ENCODE measurements around the gene ZNF835.

ZNF835 gene

DNA sequence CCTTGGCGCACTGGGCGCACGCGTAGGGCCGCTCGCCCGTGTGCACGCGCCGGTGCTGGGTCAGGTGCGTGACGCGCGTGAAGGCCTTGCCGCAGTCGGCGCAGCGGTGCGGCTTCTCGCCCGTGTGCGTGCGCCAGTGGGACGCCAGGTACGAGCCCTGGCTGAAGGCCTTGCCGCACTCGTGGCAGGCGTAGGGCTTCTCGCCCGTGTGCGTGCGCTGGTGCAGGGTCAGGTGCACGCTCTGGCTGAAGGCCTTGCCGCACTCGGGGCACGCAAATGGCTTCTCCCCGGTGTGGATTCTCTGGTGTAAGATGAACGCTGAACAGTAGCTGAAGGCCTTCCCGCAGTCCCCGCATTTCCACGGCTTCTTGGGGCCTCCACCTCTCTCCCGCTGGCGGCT lies 7.0 kb downstream of the ZNF835 start:
- H3K27ac ChIP-seq, result no peak overlapping the region
- no peak for DNase-seq (ENCODE audit: low read depth, low spot score)

DNA sequence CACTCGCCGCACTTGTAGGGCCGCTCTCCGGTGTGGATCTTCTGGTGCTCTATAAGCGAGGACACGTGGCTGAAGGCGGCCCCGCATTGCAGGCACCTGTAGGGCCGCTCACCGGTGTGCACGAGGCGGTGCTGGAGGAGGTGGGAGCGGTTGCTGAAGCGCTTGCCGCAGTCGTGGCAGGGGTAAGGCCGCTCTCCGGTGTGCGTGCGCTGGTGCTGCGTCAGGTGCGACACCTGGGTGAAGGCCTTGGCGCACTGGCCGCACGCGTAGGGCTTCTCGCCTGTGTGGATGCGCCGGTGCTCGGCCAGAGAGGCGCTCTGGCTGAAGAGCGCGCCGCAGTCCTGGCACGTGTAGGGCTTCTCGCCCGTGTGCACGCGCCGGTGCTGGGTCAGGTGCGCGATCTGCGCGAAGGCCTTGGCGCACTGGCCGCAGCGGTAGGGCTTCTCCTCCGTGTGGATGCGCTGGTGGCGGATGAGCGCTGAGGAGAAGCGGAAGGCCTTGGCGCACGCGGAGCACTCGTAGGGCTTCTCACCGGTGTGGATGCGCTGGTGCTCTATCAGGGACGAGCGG lies 7.5 kb downstream of the ZNF835 start:
- no peak overlapping the region for H3K27ac ChIP-seq

DNA sequence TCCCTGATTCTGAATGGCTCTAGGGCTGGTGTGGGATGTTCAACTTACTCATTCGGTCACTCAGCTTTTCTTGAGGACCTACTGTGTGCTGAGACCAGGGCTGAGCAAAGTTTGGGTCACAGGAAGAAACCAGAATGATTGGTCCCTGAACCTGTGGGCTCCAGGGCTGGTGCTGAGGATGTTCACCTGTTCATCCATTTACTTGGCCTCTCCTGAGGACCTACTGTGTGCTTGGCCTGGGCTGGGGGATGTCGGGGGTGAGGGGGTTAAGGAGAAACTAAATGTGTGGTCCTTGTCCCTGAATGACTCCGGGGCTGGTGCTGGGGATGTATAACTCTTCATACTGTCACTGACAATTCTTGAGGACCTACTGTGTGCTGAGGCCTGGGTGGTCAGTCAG lies 10.3 kb downstream of the ZNF835 start:
- no peak overlapping the region for H3K27ac ChIP-seq
- DNase-seq (ENCODE audit: low read depth, low spot score), result no peak

More for the DNA sequence above, 7.5 kb downstream of the ZNF835 start:
- DNase-seq (ENCODE audit: low read depth, low spot score), result no peak

DNA sequence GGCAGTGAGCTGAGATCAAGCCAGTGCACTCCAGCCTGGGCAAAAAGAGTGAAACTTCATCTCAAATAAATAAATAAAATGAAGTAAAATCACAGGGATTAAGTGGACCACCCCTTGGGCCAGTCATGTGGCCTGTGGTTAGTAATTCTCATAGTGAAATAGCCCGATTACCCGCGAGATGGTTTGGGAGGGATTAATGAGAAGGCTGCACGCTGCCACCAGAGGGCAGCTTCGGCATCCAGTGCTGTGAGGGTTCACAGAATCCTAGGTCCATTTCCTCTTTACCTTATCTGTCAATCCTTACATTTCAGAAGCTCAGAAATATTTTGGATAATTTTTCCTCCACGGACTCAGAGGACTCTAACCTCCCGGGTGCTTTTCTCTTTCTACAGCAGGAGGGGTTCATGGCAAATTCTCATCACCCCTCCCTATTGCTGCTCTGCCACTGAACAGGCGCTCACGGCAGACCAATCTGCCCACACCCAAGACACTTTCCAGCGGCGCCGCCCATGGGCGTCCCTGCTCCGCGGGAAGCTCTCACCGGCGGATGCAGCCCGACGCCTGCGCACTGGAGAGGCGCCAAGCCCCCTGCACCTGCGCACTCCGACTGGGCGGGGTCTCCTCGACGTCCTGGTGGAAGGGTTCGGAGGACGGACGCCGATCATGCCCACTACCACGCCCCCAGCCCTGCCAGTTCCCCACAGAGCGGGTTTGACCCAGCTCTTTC lies 11.0 kb downstream of the ZNF835 start:
- H3K27ac ChIP-seq, result no peak overlapping the region
- no peak for DNase-seq (ENCODE audit: low read depth, low spot score)

DNA sequence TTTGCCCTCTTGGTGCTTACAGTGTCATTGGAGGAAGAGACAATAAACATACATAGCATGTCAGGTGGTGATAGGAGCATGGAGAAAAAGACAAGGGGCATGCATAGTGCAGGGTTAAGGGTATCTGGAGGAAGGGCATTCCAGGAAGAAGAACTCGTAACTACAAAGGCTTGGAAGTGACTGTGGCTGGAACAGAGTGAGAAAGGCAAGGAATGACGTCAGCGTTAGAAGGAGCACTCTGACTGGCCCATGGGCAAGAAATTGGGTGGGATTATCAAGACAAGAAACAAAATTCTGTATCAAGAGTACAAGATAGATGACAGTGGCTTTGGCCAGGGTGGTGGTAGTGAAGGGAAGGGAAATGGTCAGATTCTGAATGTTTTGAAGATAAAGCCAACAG lies 17.4 kb downstream of the ZNF835 start:
- no peak overlapping the region for H3K27ac ChIP-seq
- DNase-seq (ENCODE audit: low read depth, low spot score), result no peak

DNA sequence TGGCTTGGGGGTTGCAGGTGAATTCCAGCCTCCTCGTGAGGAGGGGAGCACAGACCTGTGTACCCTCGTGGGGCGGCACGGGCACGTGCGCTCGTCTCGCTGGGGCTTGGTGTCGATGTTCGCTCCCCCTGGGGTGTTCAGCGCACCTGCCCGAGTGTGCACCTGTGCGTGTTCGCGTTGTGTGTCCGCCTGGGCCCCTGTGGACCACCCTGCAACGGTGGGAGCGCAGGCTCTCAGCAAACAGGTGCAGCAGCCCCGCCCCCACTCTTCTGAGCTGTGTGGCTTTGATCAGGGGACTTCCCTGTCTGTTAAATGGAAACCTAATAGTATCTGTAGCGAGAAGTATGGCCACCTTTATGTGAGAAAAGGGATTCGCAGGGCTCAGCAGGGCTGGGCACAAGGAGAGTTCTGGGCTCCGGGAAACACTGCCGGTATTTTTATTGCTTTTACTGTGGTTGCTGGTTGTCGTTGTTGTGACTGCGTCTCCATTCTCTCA lies 28.0 kb downstream of the ZNF835 start:
- H3K27ac ChIP-seq, result no peak overlapping the region
- no peak for DNase-seq (ENCODE audit: low read depth, low spot score)

DNA sequence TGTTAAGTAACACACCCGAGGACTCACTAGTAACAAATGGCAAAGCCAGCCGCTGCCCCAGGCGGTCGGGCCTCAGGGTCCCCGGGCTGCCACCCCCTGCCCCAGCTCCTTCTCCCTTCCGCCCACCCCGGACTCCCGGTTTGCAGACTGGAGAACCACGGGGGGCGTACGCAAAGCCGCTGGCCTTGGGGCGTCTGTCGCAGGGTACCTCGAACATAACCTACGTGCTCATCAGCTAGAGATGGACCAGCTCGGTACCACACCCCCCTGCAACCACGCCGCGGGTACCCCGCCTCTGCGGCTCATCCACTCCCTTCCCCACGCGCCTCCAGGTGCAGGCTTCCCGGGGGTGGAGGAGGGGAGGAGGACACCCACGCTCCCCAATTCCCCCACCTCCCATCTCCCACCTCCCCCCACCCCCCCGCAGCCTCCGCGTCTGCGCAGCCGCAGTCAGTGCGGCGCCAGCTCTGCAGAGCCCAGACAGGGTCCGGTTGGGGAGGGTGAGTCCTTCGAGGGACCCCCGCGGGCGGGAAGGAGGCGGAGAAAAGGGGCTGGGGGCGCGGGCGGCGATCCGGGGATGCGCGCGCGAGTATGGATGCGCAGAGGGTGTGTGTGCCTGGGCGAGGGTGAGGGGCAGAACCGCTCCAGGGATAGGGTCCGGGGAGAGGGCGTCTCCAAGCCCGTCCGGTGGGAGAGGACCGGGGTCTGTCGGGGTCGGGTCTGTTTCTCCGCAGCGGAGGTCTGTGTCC lies 28.7 kb downstream of the ZNF835 start, which contains the start of gene SMIM17:
TSS of gene SMIM17 (plus strand) at position 449 of the 749 bp plus-strand sequence. CDS start 2,509 bp downstream, outside the sequence.
- H3K27ac ChIP-seq, result no peak within 1 kb of the TSS
- DNase-seq (ENCODE audit: low read depth, low spot score), result no peak

DNA sequence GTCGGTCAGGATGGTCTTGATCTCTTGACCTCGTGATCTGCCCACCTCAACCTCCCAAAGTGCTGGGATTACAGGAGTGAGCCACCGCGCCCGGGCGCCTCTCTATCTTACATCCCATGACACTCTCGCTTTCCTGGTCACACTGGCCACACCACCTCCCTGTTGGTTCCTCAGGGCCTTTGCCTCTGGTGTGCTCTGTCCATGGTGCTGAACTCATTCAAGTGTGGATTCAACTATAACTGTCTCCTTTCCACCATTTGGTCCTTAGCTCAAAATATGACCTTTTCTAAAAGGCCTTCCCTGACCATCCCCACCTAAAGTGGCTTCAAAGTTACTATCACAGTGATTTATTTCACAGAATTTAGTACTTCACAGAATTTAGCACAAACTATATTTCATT lies 32.3 kb downstream of the ZNF835 start:
- DNase-seq (ENCODE audit: low read depth, low spot score), result no peak

DNA sequence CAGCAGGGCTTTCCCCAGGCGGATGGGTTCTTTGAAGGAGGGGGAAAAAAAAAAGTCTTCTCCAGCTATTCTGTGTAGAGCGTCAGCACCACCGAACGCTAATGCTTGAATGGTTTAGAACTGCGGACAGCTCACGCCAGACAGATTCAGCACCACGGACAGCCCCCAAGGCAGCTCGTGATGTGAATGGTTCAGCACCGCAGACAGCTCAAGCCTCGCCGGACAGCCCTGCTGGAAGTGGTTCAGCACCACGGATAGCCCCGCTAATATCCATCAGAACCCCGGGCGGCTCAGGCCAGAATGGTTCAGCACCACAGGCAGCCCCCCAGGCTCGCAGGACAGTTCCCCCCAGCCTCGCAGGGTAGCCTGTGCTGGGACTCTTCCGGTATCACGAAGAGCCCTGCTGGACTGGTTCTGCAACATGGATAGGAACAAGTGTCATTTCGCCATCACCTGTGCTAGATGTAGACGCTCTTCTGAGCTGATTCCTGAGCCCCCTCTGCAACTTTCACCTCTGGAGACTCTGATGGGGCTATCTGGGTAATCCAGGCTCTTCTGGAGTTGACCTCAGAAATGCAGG lies 33.5 kb downstream of the ZNF835 start:
- no peak overlapping the region for H3K27ac ChIP-seq
- DNase-seq (ENCODE audit: low read depth, low spot score), result peak; percentile 50

More for the DNA sequence above, 32.3 kb downstream of the ZNF835 start:
- H3K27ac ChIP-seq, result no peak overlapping the region

DNA sequence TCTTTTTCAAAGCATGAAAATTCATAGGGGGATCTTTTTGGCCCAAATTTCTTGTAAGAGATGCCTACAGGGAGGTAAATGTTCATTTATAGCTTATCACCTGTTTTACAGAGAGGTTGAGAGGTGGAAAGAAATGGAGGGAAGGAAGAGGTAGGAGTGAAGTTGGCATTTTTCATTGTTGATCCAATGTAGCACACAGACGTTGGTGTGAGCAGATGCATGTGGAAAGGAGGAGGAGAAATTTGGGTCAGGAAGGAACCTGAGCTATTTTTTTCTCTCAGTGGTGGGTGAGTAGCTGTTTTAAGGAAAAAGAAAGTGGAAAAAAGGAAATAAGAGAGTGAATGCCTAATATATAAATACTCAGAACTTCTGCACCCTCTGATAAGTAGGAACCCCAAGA lies 38.5 kb downstream of the ZNF835 start:
- no peak overlapping the region for H3K27ac ChIP-seq
- DNase-seq (ENCODE audit: low read depth, low spot score), result no peak

DNA sequence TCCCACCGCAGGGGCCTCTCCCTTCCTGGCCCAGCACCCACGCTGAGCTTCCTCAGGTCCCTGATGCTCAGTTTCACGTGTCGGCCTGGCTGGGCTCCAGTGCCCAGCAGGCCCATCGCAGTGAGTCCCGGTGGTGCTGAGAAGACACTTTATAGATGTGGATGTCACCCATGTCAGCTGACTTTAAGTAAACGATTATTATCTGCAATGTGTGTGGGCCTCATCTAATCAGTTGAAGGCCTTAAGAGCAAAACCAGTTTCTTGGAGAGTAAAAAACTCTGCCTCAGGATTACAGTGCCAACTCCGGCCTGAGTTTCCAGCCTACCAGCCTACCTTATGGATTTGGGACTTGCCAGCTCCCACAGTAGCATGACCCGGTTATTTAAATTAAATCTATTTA lies 45.8 kb downstream of the ZNF835 start:
- H3K27ac ChIP-seq, result no peak overlapping the region

DNA sequence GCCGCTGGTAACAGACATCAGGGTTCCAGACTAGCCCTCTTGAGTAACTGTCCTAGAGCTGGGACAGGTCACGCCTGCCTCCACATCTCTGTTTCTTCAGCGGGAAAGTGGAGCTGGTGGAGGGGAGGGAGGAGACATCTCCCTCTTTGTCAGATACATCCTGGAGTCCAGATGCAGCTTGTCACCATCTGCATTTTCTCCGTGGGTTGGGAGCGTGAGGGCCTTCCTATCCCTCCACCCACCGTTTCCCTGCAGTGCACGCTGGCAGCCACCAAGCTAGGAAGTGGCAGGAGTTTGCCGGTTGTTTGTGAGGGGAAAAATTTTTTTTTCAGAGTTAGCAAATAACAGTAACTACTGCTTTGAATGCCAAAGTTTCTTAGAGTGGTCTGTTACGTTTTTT lies 48.6 kb downstream of the ZNF835 start:
- DNase-seq (ENCODE audit: low read depth, low spot score), result no peak
- H3K27ac ChIP-seq, result no peak overlapping the region

More for the DNA sequence above, 45.8 kb downstream of the ZNF835 start:
- no peak for DNase-seq (ENCODE audit: low read depth, low spot score)

DNA sequence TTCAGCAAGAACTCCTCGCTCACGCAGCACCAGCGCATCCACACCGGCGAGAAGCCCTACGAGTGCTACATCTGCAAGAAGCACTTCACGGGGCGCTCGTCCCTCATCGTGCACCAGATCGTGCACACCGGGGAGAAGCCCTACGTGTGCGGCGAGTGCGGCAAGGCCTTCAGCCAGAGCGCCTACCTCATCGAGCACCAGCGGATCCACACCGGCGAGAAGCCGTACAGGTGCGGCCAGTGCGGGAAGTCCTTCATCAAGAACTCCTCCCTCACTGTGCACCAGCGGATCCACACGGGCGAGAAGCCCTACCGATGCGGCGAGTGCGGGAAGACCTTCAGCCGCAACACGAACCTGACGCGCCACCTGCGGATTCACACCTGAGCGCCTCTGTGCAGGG lies 49.2 kb downstream of the ZNF835 start:
- H3K27ac ChIP-seq, result no peak overlapping the region
- DNase-seq (ENCODE audit: low read depth, low spot score), result no peak

DNA sequence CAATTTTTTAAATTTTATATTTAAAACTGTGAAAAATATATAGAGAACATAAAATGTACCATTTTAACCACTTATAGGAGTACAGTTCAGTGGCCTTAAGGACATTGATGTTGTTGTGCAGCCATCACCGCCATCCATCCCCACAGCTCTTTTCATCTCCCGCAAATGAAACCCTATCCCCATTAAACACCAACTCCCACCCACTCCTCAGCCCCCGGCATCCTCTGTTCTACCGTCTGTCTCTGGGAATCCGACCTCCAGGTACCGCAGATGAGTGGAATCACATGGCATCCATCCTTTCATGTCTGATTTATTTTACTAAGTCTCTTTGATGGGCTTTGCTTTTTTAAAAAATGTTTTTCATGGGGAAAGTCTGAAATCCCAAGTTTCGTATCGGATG lies 52.4 kb downstream of the ZNF835 start:
- DNase-seq (ENCODE audit: low read depth, low spot score), result no peak
- H3K27ac ChIP-seq, result no peak overlapping the region

DNA sequence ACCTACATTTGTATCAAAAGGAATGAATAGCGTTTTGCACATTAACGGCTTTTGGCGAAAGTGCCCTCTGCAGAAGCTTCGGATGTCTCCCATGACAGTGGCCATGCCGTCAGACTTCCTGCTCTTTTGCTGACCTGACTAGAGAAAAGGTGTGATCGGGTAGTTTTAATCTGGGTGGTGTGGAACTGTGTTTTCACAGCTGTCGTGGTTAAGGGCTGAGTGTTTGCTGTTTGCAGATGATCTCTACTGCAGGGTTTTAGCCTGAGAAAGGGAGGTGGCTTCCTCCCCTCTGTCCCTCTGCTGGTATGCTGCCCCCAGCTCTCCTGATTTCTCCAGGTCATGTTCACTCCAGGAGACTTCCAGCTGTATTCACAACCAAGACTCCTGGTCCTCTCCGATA lies 54.0 kb downstream of the ZNF835 start:
- no peak for DNase-seq (ENCODE audit: low read depth, low spot score)
- no peak overlapping the region for H3K27ac ChIP-seq

DNA sequence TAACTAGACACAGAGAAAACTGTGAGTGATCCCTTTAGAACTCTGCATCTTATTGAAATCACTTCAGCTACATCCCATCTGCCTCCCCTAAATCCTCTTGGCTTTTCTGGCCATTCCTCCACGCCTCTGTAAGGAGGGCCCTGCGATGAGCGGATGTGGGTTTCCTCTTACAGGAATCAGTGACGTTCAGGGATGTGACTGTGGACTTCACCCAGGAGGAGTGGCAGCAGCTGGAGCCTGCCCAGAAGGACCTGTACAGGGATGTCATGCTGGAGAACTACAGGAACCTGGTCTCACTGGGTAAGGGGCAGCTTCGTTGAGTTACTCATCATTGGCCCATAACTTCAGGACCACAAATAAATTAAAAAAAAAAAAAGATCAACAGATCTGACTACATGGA lies 57.9 kb downstream of the ZNF835 start:
- H3K27ac ChIP-seq, result no peak overlapping the region
- DNase-seq (ENCODE audit: low read depth, low spot score), result no peak

DNA sequence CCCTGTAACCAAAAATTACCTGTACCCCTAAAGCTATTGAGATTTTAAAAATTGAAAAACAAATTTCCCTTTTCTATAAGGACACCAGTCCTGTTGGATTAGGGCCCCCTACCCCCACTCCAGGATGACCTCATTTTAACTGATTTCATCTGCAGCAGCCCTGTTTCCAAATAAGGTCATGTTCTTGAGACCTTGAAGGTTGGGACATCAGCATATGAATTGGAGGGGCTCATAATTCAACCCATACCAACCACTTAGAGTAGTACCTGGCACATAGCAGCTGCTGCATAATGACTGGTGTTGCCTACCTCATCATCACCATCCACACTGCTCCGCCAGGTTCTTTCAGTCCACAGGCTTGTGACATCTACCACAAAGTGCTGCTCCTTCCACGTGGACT lies 58.8 kb downstream of the ZNF835 start:
- H3K27ac ChIP-seq, result no peak overlapping the region
- no peak for DNase-seq (ENCODE audit: low read depth, low spot score)

All from epithelial cell of prostate (primary cell).